Measurements from ENCODE around the gene ROR2.

The ROR2 gene

GRCh38 chr9:91716239-91716638 is 233.8 kb downstream of the ROR2 start:
- no peaks in the 10 kb centered on the region for H3K36me3 Mint-ChIP-seq
- DNase-seq = no peak
- peaks cover 66% of the 10 kb centered on the region for H3K27me3 Mint-ChIP-seq
- H3K4me1 Mint-ChIP-seq = no peaks in the 10 kb centered on the region
- H3K27ac Mint-ChIP-seq = no peak overlapping the region
- H3K9me3 Mint-ChIP-seq = no peaks in the 10 kb centered on the region
- CTCF ChIA-PET = no interaction called here
- no peak overlapping the region for H3K4me3 Mint-ChIP-seq

DNA sequence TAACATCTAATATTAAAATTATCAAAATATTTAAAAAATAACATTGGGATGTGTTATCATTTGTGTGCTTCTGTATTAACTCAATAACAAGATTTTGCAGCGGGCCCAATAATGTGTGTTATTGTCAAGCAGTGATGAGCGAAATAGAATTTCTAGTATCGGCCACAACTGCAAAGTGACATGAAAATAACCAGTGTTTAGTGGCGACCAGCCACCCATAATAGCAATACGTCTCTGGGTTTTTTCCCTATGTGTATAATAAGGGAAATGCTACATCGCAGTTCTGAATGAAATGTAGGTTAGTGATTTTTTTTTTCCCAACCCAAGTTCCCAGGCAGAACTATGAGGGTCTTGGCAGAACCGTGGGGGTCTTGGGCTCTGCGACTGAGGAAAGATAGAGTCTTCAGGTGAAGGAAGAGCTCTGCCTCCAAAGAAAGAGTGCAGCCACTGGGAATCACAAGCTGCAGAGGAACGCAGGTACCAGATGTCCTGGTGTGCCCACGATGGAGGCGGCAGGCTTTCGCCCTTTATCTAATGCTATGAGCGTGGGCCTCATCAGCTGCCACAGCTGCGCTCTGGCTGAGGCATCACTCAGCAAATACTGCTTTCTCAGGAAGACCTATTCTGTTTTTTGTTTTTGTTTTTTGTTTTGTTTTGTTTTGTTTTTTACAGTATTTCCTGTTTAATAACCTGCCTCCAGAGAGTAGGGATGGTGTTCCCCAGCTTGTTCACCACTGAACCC is 235.0 kb downstream of the ROR2 start:
- Mint-ChIP-seq H3K27me3 (peaks cover 54% of the 10 kb centered on the region), H3K9me3 (no peaks in the 10 kb centered on the region), H3K36me3 (no peaks in the 10 kb centered on the region), H3K27ac (no peak overlapping the region), H3K4me1 (no peaks in the 10 kb centered on the region), H3K4me3 (no peak overlapping the region)
- DNase-seq = no peak
- CTCF ChIA-PET = no interaction called here

GRCh38 chr9:91714020-91714806 is 235.8 kb downstream of the ROR2 start:
- CTCF ChIA-PET = no interaction called here
- H3K4me1 Mint-ChIP-seq = no peaks in the 10 kb centered on the region
- no peak for DNase-seq

DNA sequence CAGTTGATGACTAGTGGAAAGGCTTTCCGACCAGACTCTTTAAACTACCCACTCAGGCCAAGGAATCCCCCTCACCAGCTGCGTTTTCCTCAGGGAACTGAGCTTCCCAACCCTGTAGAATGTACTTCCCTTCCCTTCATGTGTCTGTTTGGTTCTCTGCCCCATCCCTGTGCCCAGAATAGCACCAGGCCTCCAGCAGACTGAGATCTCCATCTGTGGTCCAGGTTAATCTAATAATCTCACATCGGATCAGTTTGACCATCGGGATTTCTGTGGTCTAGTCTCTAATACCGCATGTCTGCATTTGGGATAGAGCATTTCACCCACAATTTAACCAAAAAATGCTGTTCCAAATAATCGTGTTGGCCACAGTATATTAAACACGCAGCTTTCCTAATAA is 237.2 kb downstream of the ROR2 start:
- no peaks in the 10 kb centered on the region for H3K9me3 Mint-ChIP-seq
- no peak for DNase-seq
- H3K27me3 Mint-ChIP-seq = peaks cover 32% of the 10 kb centered on the region
- H3K4me3 Mint-ChIP-seq = no peak overlapping the region
- H3K4me1 Mint-ChIP-seq = no peaks in the 10 kb centered on the region
- CTCF ChIA-PET = interaction anchor here (0.9 kb wide), 1 partner anchor 13 kb away, joined by 4 read pairs; no protein-coding TSS in a partner anchor
- no peaks in the 10 kb centered on the region for H3K36me3 Mint-ChIP-seq
- no peak overlapping the region for H3K27ac Mint-ChIP-seq

More at GRCh38 chr9:91714020-91714806, 235.8 kb downstream of the ROR2 start:
- no peak overlapping the region for H3K27ac Mint-ChIP-seq
- H3K9me3 Mint-ChIP-seq = no peaks in the 10 kb centered on the region
- H3K36me3 Mint-ChIP-seq = no peaks in the 10 kb centered on the region
- peaks cover 46% of the 10 kb centered on the region for H3K27me3 Mint-ChIP-seq
- H3K4me3 Mint-ChIP-seq = peak overlapping the region; percentile 16

DNA sequence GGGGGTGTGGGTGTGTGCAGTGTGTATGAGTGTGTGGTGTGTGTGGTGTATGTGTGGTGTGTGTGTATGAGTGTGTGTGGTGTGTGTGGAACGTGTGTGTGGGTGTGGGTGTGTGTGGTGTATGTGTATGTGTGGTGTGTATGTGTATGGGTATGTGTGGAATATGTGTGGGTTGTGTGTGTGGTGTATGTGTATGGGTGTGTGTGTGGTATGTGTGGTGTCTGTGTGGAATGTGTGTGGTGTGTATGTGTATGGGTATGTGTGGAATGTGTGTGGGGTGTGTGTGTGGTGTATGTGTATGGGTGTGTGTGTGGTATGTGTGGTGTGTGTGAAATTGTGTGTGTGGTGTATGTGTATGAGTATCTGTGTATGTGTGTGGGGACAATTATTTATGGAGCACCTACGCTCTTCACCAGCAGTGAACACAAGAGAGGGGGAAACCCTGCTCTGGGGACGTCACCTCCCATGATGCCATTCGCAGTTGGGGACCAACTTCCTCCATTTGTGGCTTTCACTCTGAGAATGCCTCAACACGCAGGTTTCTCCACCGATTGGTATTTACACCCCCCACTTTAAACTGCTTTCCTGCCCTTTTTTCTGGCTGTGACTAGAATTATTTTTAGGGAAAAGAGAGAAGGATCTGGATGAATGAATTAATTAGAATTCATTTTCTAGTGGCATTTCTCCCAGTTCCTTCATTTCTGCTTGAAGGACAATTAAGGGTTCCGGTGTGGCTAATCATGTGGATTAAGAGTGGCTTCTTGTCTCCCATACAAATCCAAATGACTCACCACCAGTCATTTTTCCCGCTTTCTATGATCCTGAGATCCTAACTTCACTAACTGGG is 238.1 kb downstream of the ROR2 start:
- no peaks in the 10 kb centered on the region for H3K36me3 Mint-ChIP-seq
- H3K4me3 Mint-ChIP-seq = no peak overlapping the region

DNA sequence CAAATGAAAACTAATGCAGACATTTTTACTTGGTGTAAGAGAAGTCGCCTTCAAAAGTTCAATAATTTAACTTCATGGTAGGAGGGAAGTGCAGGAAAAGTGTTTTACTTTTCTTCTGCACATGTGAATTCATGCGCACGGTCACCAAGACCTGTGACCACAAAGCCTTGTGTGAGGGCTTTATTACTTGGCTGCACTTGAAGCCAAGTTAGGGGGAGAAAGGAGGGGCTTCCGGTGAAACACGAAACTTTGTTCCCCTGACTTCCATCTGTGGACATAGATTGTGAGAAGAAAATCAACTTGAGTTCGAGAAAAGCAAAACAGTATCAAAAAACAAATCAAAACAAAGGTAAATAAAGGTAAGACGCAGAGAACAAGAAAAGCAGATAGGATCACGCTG is 239.9 kb downstream of the ROR2 start:
- H3K27me3 Mint-ChIP-seq = peaks cover 6% of the 10 kb centered on the region
- no peak for DNase-seq
- H3K27ac Mint-ChIP-seq = no peak overlapping the region
- H3K36me3 Mint-ChIP-seq = no peaks in the 10 kb centered on the region
- H3K4me1 Mint-ChIP-seq = no peaks in the 10 kb centered on the region
- CTCF ChIA-PET = no interaction called here
- no peak overlapping the region for H3K4me3 Mint-ChIP-seq
- H3K9me3 Mint-ChIP-seq = peaks cover 5% of the 10 kb centered on the region

More for the DNA sequence above, 238.1 kb downstream of the ROR2 start:
- peak; percentile 68 for DNase-seq
- no peaks in the 10 kb centered on the region for H3K9me3 Mint-ChIP-seq
- no peak overlapping the region for H3K27ac Mint-ChIP-seq
- H3K4me1 Mint-ChIP-seq = no peaks in the 10 kb centered on the region
- CTCF ChIA-PET = interaction anchor here (0.9 kb wide), 1 partner anchor 14 kb away, joined by 4 read pairs; no protein-coding TSS in a partner anchor
- H3K27me3 Mint-ChIP-seq = peaks cover 23% of the 10 kb centered on the region

GRCh38 chr9:91705386-91705785 is 244.6 kb downstream of the ROR2 start:
- Mint-ChIP-seq H3K36me3 (no peaks in the 10 kb centered on the region), H3K27ac (no peak overlapping the region), H3K4me3 (no peak overlapping the region), H3K9me3 (peaks cover 11% of the 10 kb centered on the region), H3K27me3 (no peaks in the 10 kb centered on the region), H3K4me1 (no peaks in the 10 kb centered on the region)
- DNase-seq = no peak
- CTCF ChIA-PET = no interaction called here

GRCh38 chr9:91700475-91700874 is 249.6 kb downstream of the ROR2 start:
- H3K36me3 Mint-ChIP-seq = no peaks in the 10 kb centered on the region
- no peak overlapping the region for H3K4me3 Mint-ChIP-seq
- peaks cover under 1% of the 10 kb centered on the region for H3K27me3 Mint-ChIP-seq
- CTCF ChIA-PET = interaction anchor here (1.1 kb wide), 1 partner anchor 19 kb away, joined by 3 read pairs; no protein-coding TSS in a partner anchor
- no peak for DNase-seq
- H3K27ac Mint-ChIP-seq = no peak overlapping the region
- H3K9me3 Mint-ChIP-seq = peaks cover 9% of the 10 kb centered on the region
- no peaks in the 10 kb centered on the region for H3K4me1 Mint-ChIP-seq

DNA sequence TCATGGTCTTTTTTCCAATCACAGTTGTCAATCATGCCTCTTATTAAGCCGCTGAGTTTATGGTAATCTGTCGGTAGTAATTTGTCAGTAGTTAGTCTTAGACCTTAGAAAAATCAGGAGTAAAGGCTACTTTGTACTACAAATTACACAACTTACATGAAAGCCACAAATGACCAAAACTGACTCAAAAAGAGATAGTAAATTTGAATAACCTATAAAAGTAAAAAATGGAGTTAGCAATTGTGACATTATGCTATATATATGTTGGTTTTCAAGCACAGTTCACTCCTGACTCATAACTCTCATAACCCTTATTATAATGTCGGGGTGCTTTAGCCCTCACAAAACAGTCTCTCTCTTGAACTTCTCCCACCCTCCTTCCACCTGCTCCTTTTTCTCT is 251.8 kb downstream of the ROR2 start:
- H3K4me1 Mint-ChIP-seq = no peaks in the 10 kb centered on the region
- H3K36me3 Mint-ChIP-seq = no peaks in the 10 kb centered on the region
- peaks cover 11% of the 10 kb centered on the region for H3K27me3 Mint-ChIP-seq
- no peak for DNase-seq
- no peak overlapping the region for H3K27ac Mint-ChIP-seq
- CTCF ChIA-PET = no interaction called here
- peaks cover under 1% of the 10 kb centered on the region for H3K9me3 Mint-ChIP-seq
- no peak overlapping the region for H3K4me3 Mint-ChIP-seq

DNA sequence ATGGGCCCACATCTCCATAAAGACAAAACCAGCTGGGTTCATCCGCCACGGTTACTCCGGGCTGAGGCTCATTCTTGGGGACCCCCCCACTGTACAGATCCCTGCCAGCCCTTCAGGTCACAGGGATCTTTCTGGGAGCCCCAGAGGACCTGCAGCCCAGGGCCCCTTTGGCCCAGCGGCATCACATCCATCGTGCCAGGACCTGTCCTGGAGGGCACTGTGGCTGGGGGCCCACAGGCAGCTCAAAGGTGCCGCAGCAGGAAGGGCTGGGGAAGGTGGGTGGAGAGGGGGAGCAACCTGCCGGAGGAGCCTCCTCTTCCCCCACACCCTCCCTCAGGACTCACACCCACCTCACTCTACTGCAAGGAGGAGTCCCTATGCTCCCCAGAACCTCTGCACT is 252.8 kb downstream of the ROR2 start:
- H3K27ac Mint-ChIP-seq = no peak overlapping the region
- H3K27me3 Mint-ChIP-seq = peaks cover 11% of the 10 kb centered on the region
- H3K36me3 Mint-ChIP-seq = no peaks in the 10 kb centered on the region
- H3K4me1 Mint-ChIP-seq = no peaks in the 10 kb centered on the region
- CTCF ChIA-PET = no interaction called here
- H3K9me3 Mint-ChIP-seq = no peaks in the 10 kb centered on the region
- DNase-seq = no peak
- no peak overlapping the region for H3K4me3 Mint-ChIP-seq

- no peaks in the 10 kb centered on the region for H3K36me3 Mint-ChIP-seq
- H3K27ac Mint-ChIP-seq = no peak overlapping the region
- H3K4me1 Mint-ChIP-seq = no peaks in the 10 kb centered on the region
- CTCF ChIA-PET = no interaction called here
- H3K27me3 Mint-ChIP-seq = peaks cover 17% of the 10 kb centered on the region
- no peak for DNase-seq
- no peaks in the 10 kb centered on the region for H3K9me3 Mint-ChIP-seq
- H3K4me3 Mint-ChIP-seq = no peak overlapping the region
These were observed 255.8 kb downstream of the ROR2 start for GRCh38 chr9:91694081-91694870.

DNA sequence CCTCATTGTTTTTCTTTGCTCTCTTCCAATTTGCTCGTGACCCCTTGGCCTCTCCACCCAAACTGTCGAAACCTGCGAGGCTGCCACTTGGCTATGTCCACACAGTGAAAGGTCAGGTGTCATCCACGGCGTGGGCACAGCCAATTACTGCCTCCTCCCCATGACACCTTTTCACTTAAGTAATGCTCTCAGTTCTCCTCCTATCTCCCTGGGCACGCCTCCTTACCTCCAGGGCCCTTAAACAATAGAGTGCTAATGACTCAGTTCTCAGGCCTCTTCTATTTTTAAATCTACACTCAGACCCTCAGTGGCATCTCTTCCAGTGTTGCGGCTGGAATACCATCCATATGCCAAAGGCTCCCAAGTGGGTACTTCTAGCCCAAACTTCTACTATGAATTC is 256.8 kb downstream of the ROR2 start:
- Mint-ChIP-seq H3K27ac (no peak overlapping the region), H3K27me3 (peaks cover 23% of the 10 kb centered on the region), H3K9me3 (no peaks in the 10 kb centered on the region), H3K4me1 (no peaks in the 10 kb centered on the region), H3K4me3 (no peak overlapping the region), H3K36me3 (no peaks in the 10 kb centered on the region)
- DNase-seq = no peak
- CTCF ChIA-PET = no interaction called here

GRCh38 chr9:91690540-91691249 is 259.3 kb downstream of the ROR2 start:
- CTCF ChIA-PET = interaction anchor here (1.1 to 1.2 kb wide), 2 partner anchors 37 to 775 kb away, joined by 3 read pairs; no protein-coding TSS in a partner anchor
- peaks cover 23% of the 10 kb centered on the region for H3K27me3 Mint-ChIP-seq
- H3K36me3 Mint-ChIP-seq = no peaks in the 10 kb centered on the region

More at GRCh38 chr9:91690540-91691249, 259.3 kb downstream of the ROR2 start:
- Mint-ChIP-seq H3K9me3 (no peaks in the 10 kb centered on the region), H3K4me3 (no peak overlapping the region), H3K4me1 (no peaks in the 10 kb centered on the region), H3K27ac (no peak overlapping the region)
- no peak for DNase-seq
